ENCODE data around the gene FFAR1. TPM values are rescaled to one million over a fixed set of nuclear protein-coding genes. Genes with fewer than 3 reads are reported as not detected.

FFAR1 gene
- total RNA-seq, 4 donors from 2014 or later, result 0.32 TPM; not detected in 3

GRCh38 chr19:35321291-35321690 is 26.4 kb upstream of the FFAR1 start:
- Histone ChIP-seq H3K27me3 (no peaks in the 10 kb centered on the region), H3K36me3 (no peaks in the 10 kb centered on the region), H3K4me3 (no peak overlapping the region), H3K9me3 (peaks cover 0 to 3% of the 10 kb centered on the region in 2 donors), H3K4me1 (no peaks in the 10 kb centered on the region), H3K27ac (no peak overlapping the region)
- in situ Hi-C loops (cut with MboI; ENCODE audit: low pct_ligation_motif_present in 1 of 4, low pct_unique_long_range_greater_than_20kb in 1 of 4, low sequenced_read_pairs in 3 of 4), result no loop called here
- DNase-seq, result no peak
- 84 to 93% methylated on average over 2 of the region's 2 CpGs for WGBS, 2 donors (ENCODE audit: low coverage in 1 of 2)
- intact Hi-C loops (cut with DNase I; ENCODE audit: low total_unique reads), result no loop called here
- TF ChIP-seq EP300 (IDR thresholded peaks at IDR 0.05; ENCODE audit: low read depth) (no peak), POLR2A (IDR thresholded peaks at IDR 0.05) (no peak), POLR2AphosphoS5 (IDR thresholded peaks at IDR 0.05) (no peak), CTCF (IDR thresholded peaks at IDR 0.05) (no peak)

GRCh38 chr19:35322014-35322413 is 25.7 kb upstream of the FFAR1 start:
- DNase-seq, result no peak
- Histone ChIP-seq H3K36me3 (no peaks in the 10 kb centered on the region), H3K27ac (no peak overlapping the region), H3K4me1 (no peaks in the 10 kb centered on the region), H3K27me3 (no peaks in the 10 kb centered on the region), H3K9me3 (peaks cover 0 to 3% of the 10 kb centered on the region in 2 donors), H3K4me3 (no peak overlapping the region)
- intact Hi-C loops (cut with DNase I; ENCODE audit: low total_unique reads), result no loop called here
- no peak for TF ChIP-seq POLR2A (IDR thresholded peaks at IDR 0.05)
- no peak for TF ChIP-seq POLR2AphosphoS5 (IDR thresholded peaks at IDR 0.05)
- TF ChIP-seq CTCF (IDR thresholded peaks at IDR 0.05), result no peak
- TF ChIP-seq EP300 (IDR thresholded peaks at IDR 0.05; ENCODE audit: low read depth), result no peak
- in situ Hi-C loops (cut with MboI; ENCODE audit: low pct_ligation_motif_present in 1 of 4, low pct_unique_long_range_greater_than_20kb in 1 of 4, low sequenced_read_pairs in 3 of 4), result no loop called here
- 91 to 93% methylated on average over 8 to 9 of the region's 9 CpGs for WGBS, 2 donors (ENCODE audit: low coverage in 1 of 2)

- no peaks in the 10 kb centered on the region for H3K4me1 ChIP-seq
- in situ Hi-C loops (cut with MboI; ENCODE audit: low pct_ligation_motif_present in 1 of 4, low pct_unique_long_range_greater_than_20kb in 1 of 4, low sequenced_read_pairs in 3 of 4), result no loop called here
- no peak for TF ChIP-seq EP300 (IDR thresholded peaks at IDR 0.05; ENCODE audit: low read depth)
- TF ChIP-seq POLR2AphosphoS5 (IDR thresholded peaks at IDR 0.05), result no peak
- no peak for TF ChIP-seq POLR2A (IDR thresholded peaks at IDR 0.05)
- no peak for TF ChIP-seq CTCF (IDR thresholded peaks at IDR 0.05)
- no peak overlapping the region for H3K4me3 ChIP-seq
- intact Hi-C loops (cut with DNase I; ENCODE audit: low total_unique reads), result no loop called here
- WGBS, 2 donors (ENCODE audit: low coverage in 1 of 2), result 43 to 74% methylated on average over 4 of the region's 4 CpGs
- H3K27me3 ChIP-seq, result peaks cover 22% of the 10 kb centered on the region
- no peaks in the 10 kb centered on the region for H3K36me3 ChIP-seq
- no peak for DNase-seq
- no peaks in the 10 kb centered on the region for H3K9me3 ChIP-seq
- no peak overlapping the region for H3K27ac ChIP-seq
Measured at GRCh38 chr19:35327642-35328041, 20.1 kb upstream of the FFAR1 start.

GRCh38 chr19:35328851-35329285 is 18.8 kb upstream of the FFAR1 start, which contains the start of gene CD22:
Gene CD22, plus strand, starts transcription at chr19:35329187. Its CDS starts 2,854 bp downstream, at chr19:35332041.
- intact Hi-C loops (cut with DNase I; ENCODE audit: low total_unique reads), result no loop called here
- in situ Hi-C loops (cut with MboI; ENCODE audit: low pct_ligation_motif_present in 1 of 4, low pct_unique_long_range_greater_than_20kb in 1 of 4, low sequenced_read_pairs in 3 of 4), result no loop called here
- DNase-seq, result no peak
- no peak within 1 kb of the TSS for H3K4me3 ChIP-seq
- H3K27ac ChIP-seq, result no peak within 1 kb of the TSS
- TF ChIP-seq POLR2A (IDR thresholded peaks at IDR 0.05) (peak; percentile 49), EP300 (IDR thresholded peaks at IDR 0.05; ENCODE audit: low read depth) (no peak), POLR2AphosphoS5 (IDR thresholded peaks at IDR 0.05) (peak in 2 of 3 donors; percentile 28 to 41)
- WGBS, 2 donors (ENCODE audit: low coverage in 1 of 2), result 60% methylated on average over 3 to 12 of the region's 12 CpGs
- peaks cover 22% of the 10 kb centered on the region for H3K27me3 ChIP-seq
- H3K9me3 ChIP-seq, result no peaks in the 10 kb centered on the region
- H3K36me3 ChIP-seq, result no peaks in the 10 kb centered on the region
- H3K4me1 ChIP-seq, result no peaks in the 10 kb centered on the region

GRCh38 chr19:35329323-35329722 is 18.4 kb upstream of the FFAR1 start:
- H3K4me3 ChIP-seq, result no peak overlapping the region
- TF ChIP-seq EP300 (IDR thresholded peaks at IDR 0.05; ENCODE audit: low read depth) (no peak), POLR2A (IDR thresholded peaks at IDR 0.05) (no peak), CTCF (IDR thresholded peaks at IDR 0.05) (no peak), POLR2AphosphoS5 (IDR thresholded peaks at IDR 0.05) (no peak)
- H3K9me3 ChIP-seq, result no peaks in the 10 kb centered on the region
- H3K4me1 ChIP-seq, result no peaks in the 10 kb centered on the region
- H3K27me3 ChIP-seq, result peaks cover 22% of the 10 kb centered on the region
- intact Hi-C loops (cut with DNase I; ENCODE audit: low total_unique reads) (no loop called here), in situ Hi-C loops (cut with MboI; ENCODE audit: low pct_ligation_motif_present in 1 of 4, low pct_unique_long_range_greater_than_20kb in 1 of 4, low sequenced_read_pairs in 3 of 4) (no loop called here)
- whole genome bisulfite sequencing, 2 donors (ENCODE audit: low coverage in 1 of 2), result 53% methylated on average over 4 of the region's 4 CpGs; no CpG with 5 or more reads in 1 of the 2 donors
- DNase-seq, result no peak
- H3K27ac ChIP-seq, result no peak overlapping the region
- H3K36me3 ChIP-seq, result no peaks in the 10 kb centered on the region

Data from transverse colon (tissue), 4 donors.